ENCODE results near the gene FKBP15. TPM values are rescaled to one million over a fixed set of nuclear protein-coding genes. Genes with fewer than 3 reads are reported as not detected.
A peak's percentile ranks its signal among the peaks of the same experiment; 100 is the strongest.

FKBP15 gene
- total and polyA plus RNA-seq, 2 of the 13 experiments (the other 11 are each of a cell fraction or from before 2014, with no cell fraction given) = 12.3 to 18.6 TPM

DNA sequence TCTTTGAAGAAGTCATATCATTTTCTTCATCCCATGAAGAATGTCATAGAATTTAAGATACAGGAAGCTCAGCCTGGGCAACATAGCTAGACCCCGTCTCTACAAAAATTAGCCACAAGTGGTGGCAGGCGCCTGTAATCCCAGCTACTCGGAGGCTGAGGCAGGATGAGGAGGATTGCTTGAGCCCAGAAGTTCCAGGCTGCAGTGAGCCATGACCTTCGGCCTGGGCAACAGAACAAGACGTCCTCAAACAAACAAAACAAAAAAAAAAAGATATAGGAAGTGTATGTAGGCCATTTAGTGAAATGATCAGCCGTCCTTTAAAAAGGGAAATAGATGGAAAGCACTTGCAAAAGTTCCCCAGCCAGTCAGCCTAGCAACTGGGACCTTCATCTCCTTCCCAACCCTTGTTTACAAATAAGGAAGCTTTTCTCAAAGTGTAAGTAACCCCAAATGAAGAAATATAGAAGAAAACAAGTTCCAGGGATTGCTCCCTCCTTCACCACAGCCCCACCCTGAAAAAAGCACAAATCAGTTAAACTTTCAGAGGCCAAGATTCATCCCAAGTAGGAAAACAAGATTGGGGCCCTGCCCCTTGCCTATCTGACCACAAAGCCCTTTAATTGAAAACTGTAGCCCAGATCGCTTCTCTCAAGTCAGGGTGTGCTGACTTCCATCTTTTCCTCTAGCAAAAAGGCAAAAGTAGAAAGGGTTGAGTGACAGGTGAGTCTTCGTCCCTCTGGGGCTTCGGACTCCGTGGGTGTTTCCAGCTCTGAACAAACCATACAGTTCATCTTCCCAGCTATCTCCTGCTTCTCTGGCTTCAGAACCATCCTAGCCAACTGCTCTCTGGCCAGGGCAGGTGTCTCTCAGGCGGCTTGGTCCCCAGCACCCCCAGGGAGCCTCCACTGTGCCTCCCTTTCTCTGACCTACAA lies 69.1 kb downstream of the FKBP15 start:
- WGBS (ENCODE audit: low lambda C conversion rate) = 46% methylated on average over 11 of the region's 11 CpGs
- H3K36me3 ChIP-seq (replicated peaks in 1 of 2; ENCODE audit: control insufficient read depth in 1 of 2, insufficient read depth in 2 of 2, low read length in 2 of 2) = no peaks in the 10 kb centered on the region; a peak in 1 of 5 replicates
- DNase-seq (ENCODE audit: low spot score) (no peak), FAIRE-seq (no peak), ATAC-seq (no peak)
- TSS peak; percentile 56 for BruUV-seq (replicated peaks)
- TF ChIP-seq HOXA9 (CRISPR knock-in tag; IDR thresholded peaks at IDR 0.05; ENCODE audit: borderline replicate concordance) = no peak
- TF ChIP-seq ZBTB7A (CRISPR knock-in tag; IDR thresholded peaks at IDR 0.05) = no peak
- TF ChIP-seq ZMYM3 (CRISPR knock-in tag; IDR thresholded peaks at IDR 0.05) = peak; percentile 40; the same call in 1 of the 2 replicates
- no peak for TF ChIP-seq ZIK1 (CRISPR knock-in tag; IDR thresholded peaks at IDR 0.05; ENCODE audit: borderline replicate concordance, low read depth)
- TF ChIP-seq ZNF121 (CRISPR knock-in tag; IDR thresholded peaks at IDR 0.05) = peak; percentile 98
- TF ChIP-seq, protein P1, sequence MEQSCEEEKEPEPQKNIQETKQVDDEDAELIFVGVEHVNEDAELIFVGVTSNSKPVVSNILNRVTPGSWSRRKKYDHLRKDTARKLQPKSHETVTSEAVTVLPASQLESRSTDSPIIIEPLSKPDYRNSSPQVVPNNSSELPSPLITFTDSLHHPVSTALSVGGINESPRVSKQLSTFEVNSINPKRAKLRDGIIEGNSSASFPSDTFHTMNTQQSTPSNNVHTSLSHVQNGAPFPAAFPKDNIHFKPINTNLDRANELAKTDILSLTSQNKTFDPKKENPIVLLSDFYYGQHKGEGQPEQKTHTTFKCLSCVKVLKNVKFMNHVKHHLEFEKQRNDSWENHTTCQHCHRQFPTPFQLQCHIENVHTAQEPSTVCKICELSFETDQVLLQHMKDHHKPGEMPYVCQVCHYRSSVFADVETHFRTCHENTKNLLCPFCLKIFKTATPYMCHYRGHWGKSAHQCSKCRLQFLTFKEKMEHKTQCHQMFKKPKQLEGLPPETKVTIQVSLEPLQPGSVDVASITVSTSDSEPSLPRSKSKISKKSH (CRISPR knock-in tag; IDR thresholded peaks at IDR 0.05; ENCODE audit: borderline replicate concordance) = no peak
- peak; percentile 31; the same call in 1 of the 2 replicates for TF ChIP-seq ZNF7 (CRISPR knock-in tag; IDR thresholded peaks at IDR 0.05)
- no peak for TF ChIP-seq ATF7-NPFF (CRISPR knock-in tag; IDR thresholded peaks at IDR 0.05; ENCODE audit: low read depth)
- no peak for TF ChIP-seq FOXK2 (IDR thresholded peaks at IDR 0.05)
- TF ChIP-seq HDAC2 (CRISPR knock-in tag; IDR thresholded peaks at IDR 0.05) = no peak
- TF ChIP-seq, protein P2, sequence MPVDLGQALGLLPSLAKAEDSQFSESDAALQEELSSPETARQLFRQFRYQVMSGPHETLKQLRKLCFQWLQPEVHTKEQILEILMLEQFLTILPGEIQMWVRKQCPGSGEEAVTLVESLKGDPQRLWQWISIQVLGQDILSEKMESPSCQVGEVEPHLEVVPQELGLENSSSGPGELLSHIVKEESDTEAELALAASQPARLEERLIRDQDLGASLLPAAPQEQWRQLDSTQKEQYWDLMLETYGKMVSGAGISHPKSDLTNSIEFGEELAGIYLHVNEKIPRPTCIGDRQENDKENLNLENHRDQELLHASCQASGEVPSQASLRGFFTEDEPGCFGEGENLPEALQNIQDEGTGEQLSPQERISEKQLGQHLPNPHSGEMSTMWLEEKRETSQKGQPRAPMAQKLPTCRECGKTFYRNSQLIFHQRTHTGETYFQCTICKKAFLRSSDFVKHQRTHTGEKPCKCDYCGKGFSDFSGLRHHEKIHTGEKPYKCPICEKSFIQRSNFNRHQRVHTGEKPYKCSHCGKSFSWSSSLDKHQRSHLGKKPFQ (CRISPR knock-in tag; IDR thresholded peaks at IDR 0.05; ENCODE audit: insufficient replicate concordance) = no peak
- TF ChIP-seq MAFG (CRISPR knock-in tag; IDR thresholded peaks at IDR 0.05) = no peak
- TF ChIP-seq XRCC5 (optimal IDR thresholded peaks at IDR 0.05; ENCODE audit: low read length) = no peak
- no peak for TF ChIP-seq REXO4 (CRISPR knock-in tag; IDR thresholded peaks at IDR 0.05; ENCODE audit: borderline replicate concordance)
- H4K20me1 ChIP-seq (ENCODE audit: insufficient read depth, low read length) = no peaks in the 10 kb centered on the region
- H3K27ac ChIP-seq (ENCODE audit: extremely low read length, insufficient read depth, low read length) = peak overlapping the region; percentile 54
- in situ Hi-C loops (cut with HindIII; ENCODE audit: extremely low pct_ligation_motif_present, low pct_unique_long_range_greater_than_20kb) = no loop called here
- H3K4me1 ChIP-seq (ENCODE audit: insufficient read depth, low read length) = peaks cover 72% of the 10 kb centered on the region
- H3K4me3 ChIP-seq (replicated peaks in 1 of 3; ENCODE audit: insufficient read depth in 1 of 3, low read depth in 2 of 3, low read length in 3 of 3) = peak overlapping the region; percentile 85 to 96 (median 91)
- no peaks in the 10 kb centered on the region for H3K9me3 ChIP-seq (ENCODE audit: low read length)
- H3K79me2 ChIP-seq (ENCODE audit: insufficient read depth, low read length) = no peaks in the 10 kb centered on the region
- H3K27me3 ChIP-seq (ENCODE audit: control insufficient read depth in 1 of 2, insufficient read depth in 2 of 2, low read length in 2 of 2) = no peaks in the 10 kb centered on the region; a peak in 1 of 5 replicates
- POLR2A ChIA-PET = interaction anchor here (1.7 to 3.1 kb wide), 4 partner anchors 10 to 70 kb away, joined by 4 to 20 read pairs (median 12); partner anchors contain the start of genes FKBP15 and SLC31A1
- peak overlapping the region; percentile 82 for H3K4me2 ChIP-seq (ENCODE audit: low read depth, low read length)
- CTCF ChIA-PET (ENCODE audit: low intra/inter-chr PET ratio, low total read pairs) = interaction anchor here (1.8 kb wide), 1 partner anchor 40 kb away, joined by 6 read pairs; no protein-coding TSS in a partner anchor
- intact Hi-C loops (cut with micrococcal nuclease; ENCODE audit: unreplicated experiment) = loop anchor here (5.0 kb wide), 1 partner anchor 70 kb away; the partner anchor contains the start of genes FKBP15 and SLC31A1
- peak overlapping the region; percentile 81 for H3K9ac ChIP-seq (ENCODE audit: insufficient read depth, low read depth, low read length)
- H2AFZ ChIP-seq (ENCODE audit: low read length) = no peak overlapping the region

Measured in HepG2 (cell line).